HepG2 (cell line): ENCODE results near the gene BCO2.

ENCODE experiments used
- ASH2L ChIP-seq: fragments of 300-600, 200-600 bp; sonication (generic); IDR thresholded peaks from 2 replicates; pipeline ENCODE4 v1.7.0; 2017; ENCODE audit warnings: low read depth, mild to moderate bottlenecking, moderate library complexity, mixed read lengths, low read length; ENCODE audit not compliant: insufficient read length
- CTCF ChIP-seq: sonication (generic); formaldehyde crosslinking; IDR thresholded peaks from 2 replicates; pipeline ENCODE4 v1.5.0; 2020; ENCODE audit warnings: mild to moderate bottlenecking, missing genetic modification reagents, moderate library complexity
- HNF4A ChIP-seq: sonication (generic); formaldehyde crosslinking; IDR thresholded peaks from 2 replicates; pipeline ENCODE4 v1.4.0; 2020; ENCODE audit warnings: missing genetic modification reagents
- MXI1 ChIP-seq: IDR thresholded peaks from 3 replicates; pipeline ENCODE4 v1.6.1; 2012; ENCODE audit warnings: low read depth, low read length, inconsistent platforms, borderline replicate concordance
- NFIC ChIP-seq: IDR thresholded peaks from 2 replicates; pipeline ENCODE4 v1.6.1; 2012; ENCODE audit warnings: mild to moderate bottlenecking, low read length, inconsistent platforms
- NFYB ChIP-seq: sonication (generic); formaldehyde crosslinking; IDR thresholded peaks from 2 replicates; pipeline ENCODE4 v1.4.0; 2020; ENCODE audit warnings: missing genetic modification reagents
- RAD21 ChIP-seq: fragments of 450-650 bp; formaldehyde crosslinking; IDR thresholded peaks from 2 replicates; pipeline ENCODE4 v1.5.0; 2020; ENCODE audit warnings: mild to moderate bottlenecking
- YY1 ChIP-seq: IDR thresholded peaks from 2 replicates; pipeline ENCODE4 v1.6.1; 2011; ENCODE audit warnings: low read length, low read depth, moderate library complexity, mild to moderate bottlenecking; ENCODE audit not compliant: insufficient read depth, insufficient replicate concordance
- ZNF10 ChIP-seq: sonication (generic); formaldehyde crosslinking; IDR thresholded peaks from 2 replicates; pipeline ENCODE4 v1.4.0; 2020; ENCODE audit warnings: mild to moderate bottlenecking, low read depth, missing genetic modification reagents, borderline replicate concordance
- ZNF224 ChIP-seq: sonication (generic); formaldehyde crosslinking; IDR thresholded peaks from 2 replicates; pipeline ENCODE4 v1.5.0; 2020; ENCODE audit warnings: mild to moderate bottlenecking, missing genetic modification reagents
- ZNF501 ChIP-seq: sonication (generic); formaldehyde crosslinking; IDR thresholded peaks from 2 replicates; pipeline ENCODE4 v1.5.1; 2020; ENCODE audit warnings: mild to moderate bottlenecking, moderate library complexity, missing genetic modification reagents
- ZSCAN25 ChIP-seq: sonication (generic); formaldehyde crosslinking; IDR thresholded peaks from 2 replicates; pipeline ENCODE4 v1.8.0; 2022; ENCODE audit warnings: mild to moderate bottlenecking, missing genetic modification reagents

GRCh38 chr11:112260490-112260889 is 85.2 kb downstream of the BCO2 start, which contains the start of gene PLET1:
- no peak for TF ChIP-seq ZNF10 (CRISPR knock-in tag)
- TF ChIP-seq NFIC = no peak
- TF ChIP-seq RAD21 (CRISPR knock-in tag) = no peak
- no peak for TF ChIP-seq ZNF501
- TF ChIP-seq MXI1 = no peak
- no peak for TF ChIP-seq NFYB (CRISPR knock-in tag)
- TF ChIP-seq ASH2L = no peak
- no peak for TF ChIP-seq YY1
- TF ChIP-seq HNF4A (CRISPR knock-in tag) = no peak
- no peak for TF ChIP-seq ZNF224 (CRISPR knock-in tag)
- TF ChIP-seq ZSCAN25 (CRISPR knock-in tag) = no peak
- no peak for TF ChIP-seq CTCF (CRISPR knock-in tag)
